HG03469 (cell line): ENCODE data around the gene CITED2.

Experiments used
- ATAC-seq: cut with Tn5 transposase; IDR thresholded peaks from one replicate; pipeline ENCODE4 v1.9.1; 2021; ENCODE audit warnings: mild to moderate bottlenecking, moderate library complexity, moderate number of reproducible peaks; ENCODE audit not compliant: unreplicated experiment

Gene CITED2

GRCh38 chr6:139334806-139335446 lies 39.5 kb downstream of the CITED2 start:
- no peak for ATAC-seq

- no peak for ATAC-seq
Measured at GRCh38 chr6:139330826-139331500, 43.5 kb downstream of the CITED2 start.

GRCh38 chr6:139330306-139330705 lies 44.1 kb downstream of the CITED2 start:
- no peak for ATAC-seq

- ATAC-seq = no peak
Measured at GRCh38 chr6:139329224-139329623, 45.2 kb downstream of the CITED2 start.

GRCh38 chr6:139327038-139327437 lies 47.4 kb downstream of the CITED2 start:
- ATAC-seq = peak; percentile 37

- ATAC-seq = no peak
Measured at GRCh38 chr6:139325686-139326085, 48.8 kb downstream of the CITED2 start.

- peak; percentile 42 for ATAC-seq
Measured at GRCh38 chr6:139325125-139325524, 49.3 kb downstream of the CITED2 start.

- no peak for ATAC-seq
Measured at GRCh38 chr6:139324301-139324555, 50.2 kb downstream of the CITED2 start.

GRCh38 chr6:139323511-139324300 lies 50.7 kb downstream of the CITED2 start:
- ATAC-seq = no peak
